Activated naive CD4-positive, alpha-beta T cell (primary cell): ENCODE results near the gene DENND1A.

ENCODE experiments used
- DNase-seq, 4 experiments: peaks; one replicate each; lab custom pipeline; 2025; lab: John Stamatoyannopoulos, UW

Gene DENND1A

DNA sequence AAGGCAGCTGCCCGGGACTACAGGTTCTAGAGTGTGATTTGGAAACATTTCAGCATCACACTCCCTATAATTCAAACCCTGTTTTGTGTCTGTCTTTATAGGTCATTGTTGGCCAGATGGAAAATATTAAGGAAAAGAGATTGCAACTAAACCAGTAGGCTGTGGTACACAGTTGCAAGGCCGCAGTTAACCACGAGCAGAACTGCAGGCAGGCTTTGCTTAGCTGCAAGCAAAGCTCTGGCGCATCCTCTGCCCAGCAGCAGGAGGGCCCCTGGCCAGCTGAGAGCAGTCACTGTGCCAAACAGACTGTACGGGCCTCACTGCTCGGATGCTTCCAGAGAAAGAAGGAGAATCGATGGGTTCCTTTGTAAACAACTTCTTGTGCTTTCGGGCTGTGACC lies 204.5 kb downstream of the DENND1A start:
- DNase-seq, result no peak

DNA sequence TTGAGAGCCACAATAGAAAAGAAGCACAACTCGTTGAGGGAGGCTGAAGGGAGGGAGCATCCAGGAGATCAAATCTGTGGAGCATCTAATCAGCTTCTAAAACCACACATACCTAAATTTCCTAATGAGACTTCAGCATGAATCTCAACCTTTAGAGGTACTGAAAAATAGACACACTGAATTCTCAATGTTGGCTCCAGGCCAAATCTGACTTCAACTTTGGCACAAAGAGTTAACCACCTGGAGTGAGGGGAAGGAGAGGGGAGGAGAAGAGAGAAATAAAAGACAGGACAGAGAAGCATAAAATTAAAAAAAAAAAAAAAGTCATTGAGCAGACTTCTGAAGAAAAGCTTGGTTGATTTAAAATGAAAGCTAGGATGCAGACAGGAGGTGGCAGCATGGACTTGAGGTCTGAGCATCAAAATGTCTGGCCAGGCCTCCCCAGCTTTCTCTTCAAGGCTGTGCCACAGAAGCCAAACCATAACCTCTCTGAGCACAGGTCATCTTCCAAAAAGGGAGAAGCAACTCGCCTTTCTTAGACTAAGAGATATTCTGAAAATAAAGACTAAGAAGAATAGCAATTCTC lies 205.6 kb downstream of the DENND1A start:
- DNase-seq, result no peak

- DNase-seq, result no peak
Measured at GRCh38 chr9:123723135-123723875, 206.6 kb downstream of the DENND1A start.

DNA sequence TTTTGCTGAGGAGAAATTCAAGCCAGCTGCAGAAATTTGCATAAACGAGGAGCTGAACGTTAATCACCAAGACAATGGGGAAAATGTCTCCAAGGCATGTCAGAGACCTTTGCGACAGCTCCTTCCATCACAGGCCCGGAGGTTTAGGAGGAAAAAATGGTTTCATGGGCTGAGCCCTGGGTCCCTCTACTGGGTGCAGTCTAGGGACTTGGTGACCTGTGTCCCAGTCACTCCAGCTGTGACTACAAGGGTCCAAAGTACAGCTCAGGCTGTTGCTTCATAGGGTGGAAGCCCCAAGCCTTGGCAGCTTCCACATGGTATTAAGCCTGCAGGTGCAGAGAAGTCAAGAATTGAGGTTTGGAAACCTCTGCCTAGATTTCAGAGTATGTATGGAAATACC lies 207.5 kb downstream of the DENND1A start:
- no peak for DNase-seq

GRCh38 chr9:123718188-123718587 lies 211.7 kb downstream of the DENND1A start:
- DNase-seq, result no peak

DNA sequence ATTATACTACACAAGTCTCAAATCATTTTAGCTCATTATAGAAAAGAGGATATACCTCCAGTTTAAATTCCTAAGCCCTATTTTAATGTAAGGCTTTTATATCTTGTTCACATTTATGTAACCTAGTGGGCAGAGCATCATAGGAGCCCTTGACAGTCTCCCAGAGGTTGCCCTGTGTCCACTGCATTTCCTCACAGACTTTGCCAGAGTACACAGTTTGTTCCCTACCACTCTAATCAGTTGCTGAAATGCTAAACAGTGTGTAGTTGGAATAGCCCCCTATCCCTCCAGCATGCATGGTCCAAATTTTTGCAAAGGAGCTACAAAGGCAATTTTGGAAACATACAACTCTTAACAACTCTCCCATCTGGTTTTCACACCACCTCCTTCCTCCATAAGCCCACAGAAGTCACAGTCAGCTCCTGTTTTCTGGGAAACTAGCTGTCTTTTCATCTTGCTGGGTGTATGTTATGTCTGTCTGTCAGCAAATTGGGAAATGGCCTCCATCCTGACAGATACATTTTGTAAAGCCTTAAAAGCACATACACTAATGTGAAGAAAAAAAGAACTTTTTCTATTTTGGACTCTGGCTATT lies 212.2 kb downstream of the DENND1A start:
- DNase-seq, result no peak

GRCh38 chr9:123716339-123716945 lies 213.5 kb downstream of the DENND1A start:
- no peak for DNase-seq

DNA sequence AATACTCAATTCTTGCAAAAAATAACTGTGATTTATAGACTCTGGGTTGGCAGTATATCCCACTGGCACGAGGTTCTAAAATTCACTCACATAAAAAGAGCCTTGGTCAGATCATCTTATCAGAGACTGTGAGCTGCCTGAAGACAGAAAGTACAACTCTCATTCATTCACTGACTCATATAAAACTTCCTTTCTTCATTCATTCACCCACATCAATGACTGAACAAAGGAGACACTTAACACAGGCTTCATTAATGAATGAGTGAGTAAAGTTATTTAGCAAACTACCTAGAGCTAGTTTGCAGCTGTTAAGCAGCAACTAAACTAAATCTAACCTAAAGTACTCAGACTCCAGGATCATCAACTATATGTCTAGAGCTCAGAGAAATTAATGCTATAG lies 214.7 kb downstream of the DENND1A start:
- DNase-seq, result no peak

- no peak for DNase-seq
Measured at GRCh38 chr9:123713282-123713681, 216.6 kb downstream of the DENND1A start.

DNA sequence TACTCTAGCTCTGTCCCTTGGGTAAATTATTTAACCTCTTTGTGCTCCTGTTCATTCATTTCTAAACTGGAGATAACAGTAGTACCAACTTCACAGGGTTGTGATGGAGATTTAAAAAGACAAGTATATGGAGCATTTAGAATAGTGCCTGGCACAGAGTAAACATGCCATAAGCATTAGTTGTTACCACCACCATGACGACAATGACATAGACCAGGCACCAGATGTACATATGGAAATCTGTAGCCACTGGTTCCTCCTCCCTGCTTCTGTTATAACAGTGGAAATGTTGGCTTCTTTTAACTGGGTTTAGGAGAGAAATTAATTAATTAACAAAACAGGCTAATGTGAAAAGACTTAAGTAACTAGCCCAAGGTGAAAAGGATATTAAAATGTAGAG lies 217.5 kb downstream of the DENND1A start:
- DNase-seq, result no peak

DNA sequence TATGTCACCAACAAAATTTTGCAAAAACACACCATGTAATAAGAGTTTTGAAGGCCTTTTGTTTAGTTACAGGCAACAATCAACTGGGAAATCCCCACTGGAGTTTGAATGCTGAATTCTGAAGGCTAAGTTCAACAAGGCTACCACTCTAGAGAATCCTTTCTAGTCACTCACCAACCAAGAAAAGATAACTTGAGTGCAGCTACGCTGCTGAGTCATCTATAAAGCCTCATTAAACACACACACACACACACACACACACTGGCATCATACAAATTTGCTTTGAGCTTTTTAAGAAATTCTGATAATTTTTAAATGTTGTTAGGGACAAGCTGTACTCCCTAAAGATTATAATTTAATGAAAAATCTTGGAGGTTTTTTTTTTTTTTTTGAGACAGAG lies 219.6 kb downstream of the DENND1A start:
- DNase-seq, result no peak

DNA sequence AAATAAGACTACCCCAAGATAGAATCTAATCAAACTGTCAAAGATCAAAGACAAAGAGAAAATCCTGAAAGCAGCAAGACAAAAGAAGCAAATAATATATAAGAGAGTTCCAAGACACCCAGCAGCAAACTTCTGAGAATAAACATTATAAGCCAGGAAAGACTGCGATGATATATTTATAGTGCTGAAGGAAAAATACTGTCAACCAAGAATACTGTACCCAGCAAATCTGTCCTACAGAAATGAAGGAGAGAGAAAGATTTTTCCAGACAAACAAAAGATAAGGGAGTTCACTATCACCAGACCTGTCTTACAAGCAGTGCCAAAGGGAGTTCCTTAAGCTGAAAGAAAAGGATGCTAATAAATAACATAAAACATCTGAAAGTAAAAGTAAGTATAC lies 227.4 kb downstream of the DENND1A start:
- no peak for DNase-seq

GRCh38 chr9:123697686-123698085 lies 232.2 kb downstream of the DENND1A start:
- DNase-seq, result no peak

DNA sequence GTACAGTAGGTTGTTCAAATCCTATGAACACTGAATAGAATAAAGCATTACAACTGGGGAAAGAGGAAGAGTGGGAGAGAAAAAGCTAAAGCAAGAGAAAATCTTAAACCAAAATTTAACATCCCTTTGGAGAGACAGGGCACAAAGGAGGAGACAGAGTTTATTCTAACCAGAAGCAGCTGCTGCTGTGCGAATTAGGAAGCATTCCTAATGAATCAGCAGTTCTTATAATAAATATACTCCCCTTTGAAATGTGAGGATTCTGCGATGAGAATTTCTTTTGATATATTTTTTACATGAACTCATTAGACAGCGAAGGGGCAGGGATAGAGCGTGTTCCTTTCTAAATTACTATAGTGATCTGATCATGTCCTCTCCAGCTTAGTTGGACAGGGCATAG lies 233.4 kb downstream of the DENND1A start:
- no peak for DNase-seq

DNA sequence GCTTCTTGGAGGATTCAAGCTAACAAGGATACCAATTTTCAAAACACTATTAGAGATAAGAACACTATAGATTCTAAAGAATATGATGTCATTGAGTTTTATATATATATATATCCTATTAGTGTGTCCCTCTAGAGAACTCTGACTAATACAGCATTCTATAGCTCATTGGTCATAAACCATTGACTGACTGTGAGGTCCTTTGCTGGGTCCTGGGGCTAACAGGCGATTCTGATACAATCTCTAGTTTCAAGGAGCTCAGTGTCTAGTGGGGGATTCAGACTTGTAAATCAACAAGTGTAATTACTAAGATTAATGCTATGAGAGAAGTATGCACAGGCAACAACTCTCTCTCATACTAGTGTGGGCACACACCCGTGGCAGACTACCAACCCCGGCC lies 234.5 kb downstream of the DENND1A start:
- no peak for DNase-seq

- DNase-seq, result no peak
Measured at GRCh38 chr9:123691765-123692303, 238.1 kb downstream of the DENND1A start.

- no peak for DNase-seq
Measured at GRCh38 chr9:123689701-123690428, 240.1 kb downstream of the DENND1A start.

DNA sequence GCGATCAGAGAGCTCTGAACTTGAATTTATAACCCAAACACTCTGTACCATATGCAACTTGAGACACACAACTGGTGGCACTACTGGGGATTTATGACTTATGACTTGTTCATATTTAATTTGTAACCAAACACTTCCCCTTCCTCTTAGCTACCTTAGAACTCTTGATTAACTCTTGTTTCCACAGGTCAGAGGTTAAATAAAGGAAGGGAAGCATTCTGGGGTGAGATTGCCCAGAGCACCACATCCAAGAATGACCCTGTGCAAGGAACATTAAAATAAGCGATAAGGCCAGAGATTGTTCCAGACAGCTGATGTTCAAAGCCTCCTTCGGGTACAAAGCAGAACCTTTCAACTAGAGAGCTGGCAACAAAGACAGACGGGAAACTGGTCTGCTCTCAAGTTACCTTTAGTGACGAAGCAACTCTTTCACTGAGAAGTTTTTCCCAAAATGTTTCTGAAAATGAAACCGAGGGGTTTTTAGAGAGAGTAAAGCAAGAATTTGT lies 242.6 kb downstream of the DENND1A start:
- DNase-seq, result no peak

DNA sequence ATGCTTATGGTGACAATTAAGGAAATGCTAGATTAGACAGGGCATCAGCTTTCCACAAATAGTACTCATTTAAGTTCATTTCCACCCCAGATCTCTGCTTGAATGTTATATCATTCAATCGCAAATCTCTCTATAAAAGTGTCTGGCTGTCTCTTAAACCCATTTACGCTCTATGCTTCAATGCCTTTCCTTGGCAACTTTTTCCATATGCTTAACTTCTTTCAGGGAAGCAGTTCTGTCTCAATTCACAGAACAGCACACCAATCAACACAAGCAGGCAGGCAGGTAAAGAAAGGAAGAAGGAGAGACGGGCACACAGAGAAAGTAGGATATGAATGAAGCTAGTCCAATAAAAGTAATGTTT lies 243.1 kb downstream of the DENND1A start:
- DNase-seq, result no peak

- no peak for DNase-seq
Measured at GRCh38 chr9:123686131-123686828, 243.6 kb downstream of the DENND1A start.

- DNase-seq, result no peak
Measured at GRCh38 chr9:123685489-123686083, 244.3 kb downstream of the DENND1A start.
